Measurements from ENCODE around the gene KIAA1671. TPM values are rescaled to one million over a fixed set of nuclear protein-coding genes. Genes with fewer than 3 reads are reported as not detected.
A peak's percentile ranks its signal among the peaks of the same experiment; 100 is the strongest.

The KIAA1671 gene
- total RNA-seq, 3 donors from 2014 or later: 71.3 to 131 (median 88.9) TPM

- Histone ChIP-seq H3K4me3 (no peak overlapping the region), H3K4me1 (ENCODE audit: low read depth) (peaks cover 35% of the 10 kb centered on the region), H3K9me3 (no peaks in the 10 kb centered on the region), H3K36me3 (ENCODE audit: low read depth) (no peaks in the 10 kb centered on the region)
- DNase-seq: no peak
- intact Hi-C loops (cut with DNase I, micrococcal nuclease): no loop called here
- no peak for ATAC-seq
- TF ChIP-seq, protein P1, sequence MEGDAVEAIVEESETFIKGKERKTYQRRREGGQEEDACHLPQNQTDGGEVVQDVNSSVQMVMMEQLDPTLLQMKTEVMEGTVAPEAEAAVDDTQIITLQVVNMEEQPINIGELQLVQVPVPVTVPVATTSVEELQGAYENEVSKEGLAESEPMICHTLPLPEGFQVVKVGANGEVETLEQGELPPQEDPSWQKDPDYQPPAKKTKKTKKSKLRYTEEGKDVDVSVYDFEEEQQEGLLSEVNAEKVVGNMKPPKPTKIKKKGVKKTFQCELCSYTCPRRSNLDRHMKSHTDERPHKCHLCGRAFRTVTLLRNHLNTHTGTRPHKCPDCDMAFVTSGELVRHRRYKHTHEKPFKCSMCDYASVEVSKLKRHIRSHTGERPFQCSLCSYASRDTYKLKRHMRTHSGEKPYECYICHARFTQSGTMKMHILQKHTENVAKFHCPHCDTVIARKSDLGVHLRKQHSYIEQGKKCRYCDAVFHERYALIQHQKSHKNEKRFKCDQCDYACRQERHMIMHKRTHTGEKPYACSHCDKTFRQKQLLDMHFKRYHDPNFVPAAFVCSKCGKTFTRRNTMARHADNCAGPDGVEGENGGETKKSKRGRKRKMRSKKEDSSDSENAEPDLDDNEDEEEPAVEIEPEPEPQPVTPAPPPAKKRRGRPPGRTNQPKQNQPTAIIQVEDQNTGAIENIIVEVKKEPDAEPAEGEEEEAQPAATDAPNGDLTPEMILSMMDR (IDR thresholded peaks at IDR 0.05): no peak
Observed at GRCh38 chr22:24989135-24989534, 36.6 kb downstream of the KIAA1671 start.

GRCh38 chr22:24989541-24989951 lies 37.0 kb downstream of the KIAA1671 start:
- TF ChIP-seq, protein P1 (IDR thresholded peaks at IDR 0.05): no peak
- DNase-seq (no peak), ATAC-seq (no peak)
- H3K4me3 ChIP-seq: no peak overlapping the region
- intact Hi-C loops (cut with DNase I, micrococcal nuclease): no loop called here
- no peaks in the 10 kb centered on the region for H3K9me3 ChIP-seq
- H3K36me3 ChIP-seq (ENCODE audit: low read depth): no peaks in the 10 kb centered on the region
- peaks cover 40% of the 10 kb centered on the region for H3K4me1 ChIP-seq (ENCODE audit: low read depth)

DNA sequence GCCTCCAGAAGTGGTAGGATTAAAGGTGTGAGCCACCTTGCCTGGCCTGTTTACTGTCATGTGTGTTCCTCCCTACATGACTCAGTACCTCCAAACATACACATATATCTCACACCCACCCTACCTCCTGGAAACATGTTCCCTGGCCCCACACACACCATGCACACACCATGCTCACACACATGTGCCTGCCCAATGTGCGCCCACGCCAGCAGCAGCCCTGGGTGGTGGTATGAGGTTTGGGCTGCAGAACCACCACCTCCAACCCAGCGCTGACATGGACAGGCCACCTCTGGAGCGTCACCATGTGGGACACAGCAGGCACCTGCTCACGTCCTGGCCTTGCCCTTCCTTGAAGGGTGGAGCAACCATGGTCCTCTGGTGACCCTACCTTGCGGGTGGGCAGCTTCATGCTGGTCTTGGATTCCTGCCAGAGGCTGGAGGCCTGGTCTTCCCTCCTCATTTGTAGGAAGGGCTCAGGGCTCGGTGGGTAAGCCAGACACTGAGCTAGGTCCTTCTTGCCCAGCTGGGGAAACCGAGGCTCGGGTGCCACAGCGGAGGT lies 37.9 kb downstream of the KIAA1671 start:
- ATAC-seq (no peak), DNase-seq (no peak)
- no peak overlapping the region for H3K4me3 ChIP-seq
- intact Hi-C loops (cut with DNase I, micrococcal nuclease): no loop called here
- H3K9me3 ChIP-seq: no peaks in the 10 kb centered on the region
- TF ChIP-seq, protein P1 (IDR thresholded peaks at IDR 0.05): no peak
- no peaks in the 10 kb centered on the region for H3K36me3 ChIP-seq (ENCODE audit: low read depth)
- peaks cover 43% of the 10 kb centered on the region for H3K4me1 ChIP-seq (ENCODE audit: low read depth)

DNA sequence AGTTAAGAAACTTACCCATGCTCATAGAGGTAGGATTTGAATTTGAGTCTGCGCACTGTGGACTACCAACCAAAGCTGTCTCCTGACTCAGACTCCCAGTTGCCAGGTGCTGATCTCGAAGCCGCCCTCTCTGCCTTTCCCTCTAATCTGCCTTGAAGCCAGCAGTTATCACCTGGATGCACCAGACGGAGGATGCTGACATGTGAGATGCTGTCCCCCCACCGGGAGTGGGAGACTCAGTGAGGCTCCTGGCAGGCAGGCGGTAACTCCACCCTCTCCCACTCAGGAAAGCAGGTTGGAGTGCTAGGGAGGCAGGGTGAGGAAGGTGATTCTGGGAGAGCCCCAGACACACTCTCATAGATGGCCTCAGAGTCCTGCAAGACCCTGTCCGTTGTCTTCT lies 40.4 kb downstream of the KIAA1671 start:
- peaks cover 57% of the 10 kb centered on the region for H3K4me1 ChIP-seq (ENCODE audit: low read depth)
- H3K9me3 ChIP-seq: no peaks in the 10 kb centered on the region
- ATAC-seq: no peak
- H3K36me3 ChIP-seq (ENCODE audit: low read depth): no peaks in the 10 kb centered on the region
- DNase-seq: no peak
- TF ChIP-seq, protein P1 (IDR thresholded peaks at IDR 0.05): no peak
- H3K4me3 ChIP-seq: no peak overlapping the region
- intact Hi-C loops (cut with DNase I, micrococcal nuclease): no loop called here

- Histone ChIP-seq H3K4me3 (no peak overlapping the region), H3K36me3 (ENCODE audit: low read depth) (no peaks in the 10 kb centered on the region), H3K9me3 (no peaks in the 10 kb centered on the region), H3K4me1 (ENCODE audit: low read depth) (peaks cover 57% of the 10 kb centered on the region)
- ATAC-seq (peak; percentile 82), DNase-seq (peak; percentile 86 to 89 (median 89))
- TF ChIP-seq, protein P1 (IDR thresholded peaks at IDR 0.05): peak; percentile 29
- intact Hi-C loops (cut with DNase I, micrococcal nuclease): no loop called here
Observed at GRCh38 chr22:24994070-24994763, 41.7 kb downstream of the KIAA1671 start.
